ENCODE measurements around the gene SH3RF2.

SH3RF2 gene

DNA sequence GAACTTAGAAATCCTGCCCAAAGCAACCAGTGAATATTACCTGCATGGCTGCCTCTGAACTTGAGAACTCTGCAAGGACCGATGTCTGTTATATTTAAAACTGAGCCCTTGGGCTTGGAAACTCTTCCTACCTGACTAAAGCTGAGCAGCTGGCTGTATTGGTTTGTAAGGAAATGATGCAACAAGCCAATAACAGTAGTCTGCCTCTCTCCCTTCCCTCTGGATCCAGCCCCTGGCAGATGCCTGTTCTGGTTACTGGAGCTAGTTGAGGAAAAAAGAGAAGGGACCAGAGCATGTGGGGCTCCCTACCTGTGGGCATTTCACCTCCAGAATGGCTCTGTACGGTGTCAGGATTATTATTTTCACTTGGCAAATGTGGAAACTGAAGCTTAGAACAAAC lies 34.7 kb downstream of the SH3RF2 start:
- no peak for DNase-seq (ENCODE audit: low spot score)
- TF ChIP-seq, protein P1, sequence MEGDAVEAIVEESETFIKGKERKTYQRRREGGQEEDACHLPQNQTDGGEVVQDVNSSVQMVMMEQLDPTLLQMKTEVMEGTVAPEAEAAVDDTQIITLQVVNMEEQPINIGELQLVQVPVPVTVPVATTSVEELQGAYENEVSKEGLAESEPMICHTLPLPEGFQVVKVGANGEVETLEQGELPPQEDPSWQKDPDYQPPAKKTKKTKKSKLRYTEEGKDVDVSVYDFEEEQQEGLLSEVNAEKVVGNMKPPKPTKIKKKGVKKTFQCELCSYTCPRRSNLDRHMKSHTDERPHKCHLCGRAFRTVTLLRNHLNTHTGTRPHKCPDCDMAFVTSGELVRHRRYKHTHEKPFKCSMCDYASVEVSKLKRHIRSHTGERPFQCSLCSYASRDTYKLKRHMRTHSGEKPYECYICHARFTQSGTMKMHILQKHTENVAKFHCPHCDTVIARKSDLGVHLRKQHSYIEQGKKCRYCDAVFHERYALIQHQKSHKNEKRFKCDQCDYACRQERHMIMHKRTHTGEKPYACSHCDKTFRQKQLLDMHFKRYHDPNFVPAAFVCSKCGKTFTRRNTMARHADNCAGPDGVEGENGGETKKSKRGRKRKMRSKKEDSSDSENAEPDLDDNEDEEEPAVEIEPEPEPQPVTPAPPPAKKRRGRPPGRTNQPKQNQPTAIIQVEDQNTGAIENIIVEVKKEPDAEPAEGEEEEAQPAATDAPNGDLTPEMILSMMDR (IDR thresholded peaks at IDR 0.05; ENCODE audit: borderline replicate concordance, control extremely low read depth, extremely low read depth, insufficient read depth, missing control alignments): no peak
- in situ Hi-C loops (cut with MboI; ENCODE audit: low sequenced_read_pairs, unreplicated experiment): no loop called here

DNA sequence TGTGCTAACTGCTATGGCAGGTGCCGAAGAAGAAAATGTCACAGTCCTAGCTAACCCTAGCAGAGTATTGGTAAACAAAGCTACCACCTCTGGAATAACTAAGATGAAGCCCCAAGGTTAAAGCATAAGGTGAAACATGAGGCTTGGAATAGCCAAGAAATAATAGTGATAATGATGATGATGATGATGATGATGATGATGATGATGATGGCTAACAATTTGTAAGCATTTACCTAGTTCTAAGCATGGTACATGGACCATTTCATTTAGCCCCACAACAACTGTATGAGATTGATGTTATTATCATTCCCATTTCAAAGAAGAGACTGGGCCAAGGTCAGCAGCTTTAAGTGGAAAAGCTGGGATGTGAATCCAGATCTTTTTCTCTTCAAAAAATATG lies 35.3 kb downstream of the SH3RF2 start:
- in situ Hi-C loops (cut with MboI; ENCODE audit: low sequenced_read_pairs, unreplicated experiment): no loop called here
- TF ChIP-seq, protein P1 (IDR thresholded peaks at IDR 0.05; ENCODE audit: borderline replicate concordance, control extremely low read depth, extremely low read depth, insufficient read depth, missing control alignments): no peak
- no peak for DNase-seq (ENCODE audit: low spot score)

DNA sequence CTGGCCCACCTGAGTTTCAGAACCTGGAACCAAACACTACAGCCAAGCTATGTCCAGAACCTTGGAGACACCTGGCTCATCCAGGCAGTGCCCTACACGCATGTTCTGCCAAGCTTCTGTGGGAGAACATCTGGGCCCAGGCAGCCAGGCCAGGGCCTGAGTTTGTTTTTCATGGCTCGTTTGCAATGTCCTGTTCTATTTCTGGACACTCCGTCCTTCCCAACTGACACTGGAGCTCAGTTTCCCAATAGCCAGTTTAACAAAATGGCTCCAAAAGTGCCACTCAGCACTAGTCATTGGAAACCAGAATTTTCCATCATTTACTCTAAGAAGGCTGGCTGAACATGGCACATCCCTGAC lies 38.6 kb downstream of the SH3RF2 start:
- TF ChIP-seq, protein P1 (IDR thresholded peaks at IDR 0.05; ENCODE audit: borderline replicate concordance, control extremely low read depth, extremely low read depth, insufficient read depth, missing control alignments): no peak
- in situ Hi-C loops (cut with MboI; ENCODE audit: low sequenced_read_pairs, unreplicated experiment): no loop called here
- DNase-seq (ENCODE audit: low spot score): no peak

DNA sequence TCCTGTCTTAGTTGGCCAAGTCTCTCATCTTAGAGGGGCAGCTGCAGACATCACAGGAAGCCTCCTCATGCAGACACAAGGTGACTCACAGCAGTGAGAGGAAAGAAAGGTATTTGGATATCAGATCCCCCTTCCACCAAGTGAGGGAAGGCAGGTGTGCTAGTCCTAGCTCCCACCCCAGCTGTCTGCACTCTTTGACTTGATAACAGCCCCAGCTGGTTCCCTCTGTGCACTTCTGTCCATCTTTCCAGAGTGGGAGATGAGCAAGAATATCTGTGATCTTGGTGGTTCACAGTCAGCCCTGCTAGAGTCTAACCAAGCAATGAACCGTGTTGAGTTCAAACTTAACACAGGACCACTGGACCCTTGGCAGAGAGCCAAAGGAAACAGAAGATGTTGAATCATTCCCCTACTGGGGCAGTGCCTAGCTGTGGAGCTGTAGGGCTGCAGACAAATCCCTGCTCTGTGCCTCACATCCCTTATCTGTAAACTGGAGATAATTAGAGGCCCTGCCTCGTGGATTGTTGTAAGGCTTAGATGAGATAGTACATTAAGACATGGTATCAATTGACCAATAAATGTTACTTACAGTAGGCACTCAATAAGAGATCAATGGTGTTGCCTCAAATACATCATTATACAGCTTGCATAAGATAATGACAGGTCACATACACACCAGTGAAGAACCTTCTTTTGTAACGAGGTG lies 39.1 kb downstream of the SH3RF2 start:
- in situ Hi-C loops (cut with MboI; ENCODE audit: low sequenced_read_pairs, unreplicated experiment): no loop called here
- TF ChIP-seq, protein P1 (IDR thresholded peaks at IDR 0.05; ENCODE audit: borderline replicate concordance, control extremely low read depth, extremely low read depth, insufficient read depth, missing control alignments): no peak
- DNase-seq (ENCODE audit: low spot score): no peak

DNA sequence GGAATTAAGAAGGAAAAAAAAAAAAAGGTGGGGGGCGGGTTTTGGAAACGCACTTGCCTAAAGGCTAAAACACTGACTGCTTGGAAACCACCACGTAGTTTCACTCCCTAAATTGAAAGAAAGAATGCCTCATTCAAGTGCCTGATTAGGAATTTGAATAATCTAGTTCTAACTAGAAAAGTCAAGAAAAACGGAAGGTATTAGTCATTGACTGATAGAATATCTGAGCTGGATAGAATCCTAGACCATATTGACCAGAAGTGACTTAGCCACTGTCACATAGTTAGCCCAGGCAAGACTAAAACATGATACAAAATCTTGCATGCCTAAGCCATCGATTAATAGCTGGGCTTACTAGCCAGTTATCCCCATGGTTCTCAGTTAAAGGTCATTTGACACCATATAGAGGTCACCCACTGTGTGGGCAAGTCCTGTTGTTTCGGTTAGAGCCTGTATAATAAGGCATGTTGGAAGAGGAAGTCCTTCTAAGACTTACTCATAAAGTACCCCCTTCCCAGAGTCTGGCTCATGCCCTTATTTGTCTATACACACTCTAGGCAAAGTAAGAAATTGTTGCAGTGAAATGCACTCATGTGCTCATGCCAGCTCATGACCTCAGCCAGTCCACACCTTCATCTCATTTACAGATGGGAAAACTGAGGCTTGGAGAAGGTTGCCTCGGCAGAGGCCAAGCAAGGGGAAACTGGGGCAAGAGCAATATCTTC lies 40.2 kb downstream of the SH3RF2 start:
- in situ Hi-C loops (cut with MboI; ENCODE audit: low sequenced_read_pairs, unreplicated experiment): no loop called here
- DNase-seq (ENCODE audit: low spot score): no peak
- TF ChIP-seq, protein P1 (IDR thresholded peaks at IDR 0.05; ENCODE audit: borderline replicate concordance, control extremely low read depth, extremely low read depth, insufficient read depth, missing control alignments): no peak

DNA sequence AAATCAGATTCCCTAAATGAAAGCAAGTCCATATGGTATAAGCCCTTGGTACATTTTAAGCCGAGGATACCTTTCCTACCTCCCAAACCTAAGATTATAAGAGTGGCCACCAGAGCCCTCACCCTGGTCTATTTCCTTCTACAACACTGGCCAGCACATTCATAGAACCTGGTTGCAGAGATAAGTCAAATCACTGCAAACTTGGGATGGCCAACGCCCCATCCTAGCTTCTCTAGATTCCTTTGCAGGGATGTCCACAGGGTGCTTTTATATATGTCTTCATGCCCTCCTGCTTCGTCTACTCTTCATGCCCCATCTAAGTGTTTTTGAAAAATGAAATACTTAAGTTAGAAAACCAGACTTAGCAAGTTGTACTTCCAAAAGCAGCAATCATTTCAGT lies 41.8 kb downstream of the SH3RF2 start:
- TF ChIP-seq, protein P1 (IDR thresholded peaks at IDR 0.05; ENCODE audit: borderline replicate concordance, control extremely low read depth, extremely low read depth, insufficient read depth, missing control alignments): no peak
- in situ Hi-C loops (cut with MboI; ENCODE audit: low sequenced_read_pairs, unreplicated experiment): no loop called here
- DNase-seq (ENCODE audit: low spot score): no peak

All from GM13976 (cell line).